Activated T-helper 2 cell treated with anti-CD3 and anti-CD28 coated beads, Interferon-gamma antibody, Interleukin-2, Interleukin-4, amounts not matched to agents 10 μg/mL and 5 μg/mL and 100 μg/mL, durations not matched to agents 14 hours and 24 hours and 36 hours (primary cell): ENCODE results near the gene SMIM15. TPM values are rescaled to one million over a fixed set of nuclear protein-coding genes. Genes with fewer than 3 reads are reported as not detected.

Experiments
- total RNA-seq: library from RNA; stranded (reverse); gene quantifications from 2 replicates; pipeline ENCODE4 v1.2.3, GENCODE V29; 2022

Gene SMIM15
- total RNA-seq, 1 donor from 2014 or later: 73.2 TPM

Other genes with a start within 250 kb of the SMIM15 start
- 9.3 and 10.2 TPM in 2 replicates for gene ERCC8, start 217.4 kb downstream of the SMIM15 start, total RNA-seq
- gene NDUFAF2, start 217.3 kb downstream of the SMIM15 start, total RNA-seq: 32.6 and 39.8 TPM in 2 replicates
- gene ZSWIM6, start 169.8 kb upstream of the SMIM15 start, total RNA-seq: 8.9 TPM in 2 replicates